GM23338 (cell line): Measurements from ENCODE around the gene TMEM217. TPM values are rescaled to one million over a fixed set of nuclear protein-coding genes. Genes with fewer than 3 reads are reported as not detected.

Source experiments
- ATAC-seq: fragments of 200-7000 bp; cut with Tn5 transposase; 3 replicates; pipeline ENCODE4 v1.9.1; 2020
- DNase-seq: peaks from one replicate; pipeline ENCODE4 v3.0.0-alpha.2; 2015; ENCODE audit warnings: low spot score
- H2AFZ ChIP-seq: fragments of 200-600 bp; sonication (generic); 2 replicates; pipeline ENCODE4 v1.8.0; 2016; ENCODE audit warnings: antibody characterized with exemption, mild to moderate bottlenecking, moderate library complexity
- H3F3A ChIP-seq: fragments of 200-600 bp; sonication (generic); replicated peaks from 2 replicates; pipeline ENCODE4 v1.8.0; 2017; ENCODE audit warnings: antibody characterized with exemption, mixed run types, low read depth
- H3K27ac ChIP-seq: fragments of 200-600 bp; sonication (generic); 2 replicates; pipeline ENCODE4 v1.6.1; 2016; ENCODE audit warnings: low read depth
- H3K27me3 ChIP-seq: fragments of 200-600 bp; sonication (generic); 2 replicates; pipeline ENCODE4 v1.8.0; 2016; ENCODE audit warnings: mild to moderate bottlenecking, mixed run types, moderate library complexity; ENCODE audit not compliant: insufficient read depth
- H3K36me3 ChIP-seq: fragments of 200-600 bp; sonication (generic); 2 replicates; pipeline ENCODE4 v1.8.0; 2016; ENCODE audit warnings: mild to moderate bottlenecking; ENCODE audit not compliant: insufficient read depth
- H3K4me1 ChIP-seq: fragments of 200-600 bp; sonication (generic); 2 replicates; pipeline ENCODE4 v1.8.0; 2016; ENCODE audit warnings: mild to moderate bottlenecking, moderate library complexity; ENCODE audit not compliant: insufficient read depth
- H3K4me2 ChIP-seq: fragments of 200-600 bp; sonication (generic); 2 replicates; pipeline ENCODE4 v1.7.1; 2017; ENCODE audit warnings: mixed run types
- H3K4me3 ChIP-seq: fragments of 200-600 bp; sonication (generic); 2 replicates; pipeline ENCODE4 v1.6.1; 2016; ENCODE audit warnings: mixed run types
- H3K79me2 ChIP-seq: fragments of 200-600 bp; sonication (generic); replicated peaks from 2 replicates; pipeline ENCODE4 v1.8.0; 2017; ENCODE audit warnings: mild to moderate bottlenecking; ENCODE audit not compliant: insufficient read depth
- H3K9me2 ChIP-seq: fragments of 200-600 bp; sonication (generic); 2 replicates; pipeline ENCODE4 v1.8.0; 2017; ENCODE audit not compliant: insufficient read depth
- H4K20me1 ChIP-seq: fragments of 200-600 bp; sonication (generic); replicated peaks from 2 replicates; pipeline ENCODE4 v1.8.0; 2017; ENCODE audit warnings: mild to moderate bottlenecking; ENCODE audit not compliant: insufficient read depth
- H3K27ac Mint-ChIP-seq: 2 replicates; pipeline ENCODE4 v1.8.0; 2020; ENCODE audit warnings: inconsistent platforms, mild to moderate bottlenecking, moderate library complexity, mixed read lengths
- H3K27me3 Mint-ChIP-seq: 3 replicates; pipeline ENCODE4 v1.8.0; 2022; ENCODE audit warnings: low read depth, mild to moderate bottlenecking, moderate library complexity, mixed read lengths, inconsistent platforms; ENCODE audit not compliant: insufficient read depth, poor library complexity
- H3K36me3 Mint-ChIP-seq: 3 replicates; pipeline ENCODE4 v1.8.0; 2021; ENCODE audit warnings: low read depth, mild to moderate bottlenecking, inconsistent platforms, moderate library complexity, mixed read lengths
- H3K4me1 Mint-ChIP-seq: 3 replicates; pipeline ENCODE4 v1.8.0; 2020; ENCODE audit warnings: mild to moderate bottlenecking, inconsistent platforms, mixed read lengths
- H3K4me3 Mint-ChIP-seq: 3 replicates; pipeline ENCODE4 v1.8.0; 2021; ENCODE audit warnings: moderate library complexity, mild to moderate bottlenecking, inconsistent platforms, mixed read lengths
- H3K9me3 Mint-ChIP-seq: 3 replicates; pipeline ENCODE4 v1.8.0; 2020; ENCODE audit warnings: moderate library complexity, mild to moderate bottlenecking, inconsistent platforms, mixed read lengths
- CREB1 ChIP-seq: fragments of 250-450 bp; sonication (Bioruptor Pico); IDR thresholded peaks from 2 replicates; pipeline ENCODE4 v1.5.0; 2020; ENCODE audit warnings: low read depth, mild to moderate bottlenecking, moderate library complexity
- EZH2 ChIP-seq: fragments of 200-600 bp; sonication (generic); IDR thresholded peaks from one replicate; pipeline ENCODE4 v1.8.0; 2017; ENCODE audit warnings: antibody characterized with exemption, mild to moderate bottlenecking, low read depth; ENCODE audit not compliant: unreplicated experiment
- EZH2phosphoT487 ChIP-seq: fragments of 200-600 bp; sonication (generic); IDR thresholded peaks from one replicate; pipeline ENCODE4 v1.8.1; 2018; ENCODE audit warnings: antibody characterized with exemption; ENCODE audit not compliant: unreplicated experiment
- JUNB ChIP-seq: IDR thresholded peaks from one replicate; pipeline ENCODE4 v1.6.1; 2016; ENCODE audit warnings: antibody characterized with exemption; ENCODE audit not compliant: unreplicated experiment
- NANOG ChIP-seq: IDR thresholded peaks from 2 replicates; pipeline ENCODE4 v1.6.1; 2016; ENCODE audit warnings: antibody characterized with exemption, borderline replicate concordance
- STAT1 ChIP-seq: IDR thresholded peaks from one replicate; pipeline ENCODE4 v1.6.1; 2016; ENCODE audit warnings: antibody characterized with exemption; ENCODE audit not compliant: unreplicated experiment
- ZNF114 ChIP-seq: fragments of 250-450 bp; sonication (Bioruptor Pico); IDR thresholded peaks from 2 replicates; pipeline ENCODE4 v1.5.0; 2020; ENCODE audit warnings: mild to moderate bottlenecking, moderate library complexity
- ZNF331 ChIP-seq: fragments of 250-450 bp; sonication (Bioruptor Pico); IDR thresholded peaks from 2 replicates; pipeline ENCODE4 v1.5.0; 2020; ENCODE audit warnings: low read depth, mild to moderate bottlenecking, moderate library complexity
- polyA plus RNA-seq: library from polyadenylated mRNA; unstranded; fragments of >200 nt; fragmentation: Nextera tagmentation; extraction: Ambion mirVana; gene quantifications from 2 replicates; pipeline ENCODE4 v1.2.1, GENCODE V29; 2016
- total RNA-seq: library from RNA; depleted of rRNA; stranded (reverse); fragments of >200 nt; shearing (Covaris generic); gene quantifications from 2 replicates; pipeline ENCODE4 v1.2.3, GENCODE V29; 2014
- TF ChIP-seq, protein P1 (sequence below): IDR thresholded peaks from one replicate; pipeline ENCODE4 v1.6.1; 2018; ENCODE audit warnings: antibody characterized with exemption; ENCODE audit not compliant: unreplicated experiment
- TF ChIP-seq, protein P2 (sequence below): fragments of 250-450 bp; sonication (Bioruptor Pico); IDR thresholded peaks from 2 replicates; pipeline ENCODE4 v1.5.0; 2020; ENCODE audit warnings: mild to moderate bottlenecking, moderate library complexity
- TF ChIP-seq, protein P3 (sequence below), 2 experiments: fragments of 200-600 bp in 1 of 2; sonication (generic) in 1 of 2; conservative IDR thresholded peaks; 2 replicates each; pipeline versions ENCODE4 v1.5.1 to v1.6.1; 2016 to 2017; ENCODE audit warnings: antibody characterized with exemption in 2 of 2, low read depth in 2 of 2, mild to moderate bottlenecking in 2 of 2, moderate library complexity in 1 of 2
- TF ChIP-seq, protein P4 (sequence below): IDR thresholded peaks from 2 replicates; pipeline ENCODE4 v1.6.1; 2016; ENCODE audit warnings: antibody characterized with exemption

The TMEM217 gene
- total and polyA plus RNA-seq, 2 experiments from 2014 or later: 1.3 TPM; not detected in 1

DNA sequence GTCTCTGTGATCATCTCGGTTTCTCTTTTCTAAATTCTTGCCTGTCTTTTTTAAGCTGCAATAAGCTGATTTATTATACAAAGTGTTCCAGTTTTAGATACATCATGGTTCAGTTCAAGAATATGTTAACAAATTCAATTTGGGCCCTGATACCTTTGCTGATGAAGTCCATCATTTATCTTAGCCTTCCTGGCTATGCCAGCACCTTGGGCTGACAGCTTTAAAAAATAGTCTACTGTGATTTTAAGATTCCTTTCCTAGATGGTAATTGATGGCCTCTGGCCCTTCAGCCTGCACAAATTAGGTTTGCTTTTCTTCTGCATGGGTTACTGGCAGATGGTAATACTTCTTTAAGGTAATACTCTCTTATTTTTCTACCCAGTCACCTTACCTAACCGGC lies 7.1 kb upstream of the TMEM217 start:
- peak overlapping the region; percentile 31; the same call in 1 of the 2 replicates for H3K4me3 ChIP-seq
- TF ChIP-seq, protein P1, sequence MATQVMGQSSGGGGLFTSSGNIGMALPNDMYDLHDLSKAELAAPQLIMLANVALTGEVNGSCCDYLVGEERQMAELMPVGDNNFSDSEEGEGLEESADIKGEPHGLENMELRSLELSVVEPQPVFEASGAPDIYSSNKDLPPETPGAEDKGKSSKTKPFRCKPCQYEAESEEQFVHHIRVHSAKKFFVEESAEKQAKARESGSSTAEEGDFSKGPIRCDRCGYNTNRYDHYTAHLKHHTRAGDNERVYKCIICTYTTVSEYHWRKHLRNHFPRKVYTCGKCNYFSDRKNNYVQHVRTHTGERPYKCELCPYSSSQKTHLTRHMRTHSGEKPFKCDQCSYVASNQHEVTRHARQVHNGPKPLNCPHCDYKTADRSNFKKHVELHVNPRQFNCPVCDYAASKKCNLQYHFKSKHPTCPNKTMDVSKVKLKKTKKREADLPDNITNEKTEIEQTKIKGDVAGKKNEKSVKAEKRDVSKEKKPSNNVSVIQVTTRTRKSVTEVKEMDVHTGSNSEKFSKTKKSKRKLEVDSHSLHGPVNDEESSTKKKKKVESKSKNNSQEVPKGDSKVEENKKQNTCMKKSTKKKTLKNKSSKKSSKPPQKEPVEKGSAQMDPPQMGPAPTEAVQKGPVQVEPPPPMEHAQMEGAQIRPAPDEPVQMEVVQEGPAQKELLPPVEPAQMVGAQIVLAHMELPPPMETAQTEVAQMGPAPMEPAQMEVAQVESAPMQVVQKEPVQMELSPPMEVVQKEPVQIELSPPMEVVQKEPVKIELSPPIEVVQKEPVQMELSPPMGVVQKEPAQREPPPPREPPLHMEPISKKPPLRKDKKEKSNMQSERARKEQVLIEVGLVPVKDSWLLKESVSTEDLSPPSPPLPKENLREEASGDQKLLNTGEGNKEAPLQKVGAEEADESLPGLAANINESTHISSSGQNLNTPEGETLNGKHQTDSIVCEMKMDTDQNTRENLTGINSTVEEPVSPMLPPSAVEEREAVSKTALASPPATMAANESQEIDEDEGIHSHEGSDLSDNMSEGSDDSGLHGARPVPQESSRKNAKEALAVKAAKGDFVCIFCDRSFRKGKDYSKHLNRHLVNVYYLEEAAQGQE: no peak
- TF ChIP-seq ZNF114 (CRISPR knock-in tag) (no peak), JUNB (no peak), EZH2phosphoT487 (no peak), NANOG (no peak), CREB1 (CRISPR knock-in tag) (no peak), STAT1 (no peak), EZH2 (no peak), ZNF331 (CRISPR knock-in tag) (no peak)
- TF ChIP-seq, protein P2, sequence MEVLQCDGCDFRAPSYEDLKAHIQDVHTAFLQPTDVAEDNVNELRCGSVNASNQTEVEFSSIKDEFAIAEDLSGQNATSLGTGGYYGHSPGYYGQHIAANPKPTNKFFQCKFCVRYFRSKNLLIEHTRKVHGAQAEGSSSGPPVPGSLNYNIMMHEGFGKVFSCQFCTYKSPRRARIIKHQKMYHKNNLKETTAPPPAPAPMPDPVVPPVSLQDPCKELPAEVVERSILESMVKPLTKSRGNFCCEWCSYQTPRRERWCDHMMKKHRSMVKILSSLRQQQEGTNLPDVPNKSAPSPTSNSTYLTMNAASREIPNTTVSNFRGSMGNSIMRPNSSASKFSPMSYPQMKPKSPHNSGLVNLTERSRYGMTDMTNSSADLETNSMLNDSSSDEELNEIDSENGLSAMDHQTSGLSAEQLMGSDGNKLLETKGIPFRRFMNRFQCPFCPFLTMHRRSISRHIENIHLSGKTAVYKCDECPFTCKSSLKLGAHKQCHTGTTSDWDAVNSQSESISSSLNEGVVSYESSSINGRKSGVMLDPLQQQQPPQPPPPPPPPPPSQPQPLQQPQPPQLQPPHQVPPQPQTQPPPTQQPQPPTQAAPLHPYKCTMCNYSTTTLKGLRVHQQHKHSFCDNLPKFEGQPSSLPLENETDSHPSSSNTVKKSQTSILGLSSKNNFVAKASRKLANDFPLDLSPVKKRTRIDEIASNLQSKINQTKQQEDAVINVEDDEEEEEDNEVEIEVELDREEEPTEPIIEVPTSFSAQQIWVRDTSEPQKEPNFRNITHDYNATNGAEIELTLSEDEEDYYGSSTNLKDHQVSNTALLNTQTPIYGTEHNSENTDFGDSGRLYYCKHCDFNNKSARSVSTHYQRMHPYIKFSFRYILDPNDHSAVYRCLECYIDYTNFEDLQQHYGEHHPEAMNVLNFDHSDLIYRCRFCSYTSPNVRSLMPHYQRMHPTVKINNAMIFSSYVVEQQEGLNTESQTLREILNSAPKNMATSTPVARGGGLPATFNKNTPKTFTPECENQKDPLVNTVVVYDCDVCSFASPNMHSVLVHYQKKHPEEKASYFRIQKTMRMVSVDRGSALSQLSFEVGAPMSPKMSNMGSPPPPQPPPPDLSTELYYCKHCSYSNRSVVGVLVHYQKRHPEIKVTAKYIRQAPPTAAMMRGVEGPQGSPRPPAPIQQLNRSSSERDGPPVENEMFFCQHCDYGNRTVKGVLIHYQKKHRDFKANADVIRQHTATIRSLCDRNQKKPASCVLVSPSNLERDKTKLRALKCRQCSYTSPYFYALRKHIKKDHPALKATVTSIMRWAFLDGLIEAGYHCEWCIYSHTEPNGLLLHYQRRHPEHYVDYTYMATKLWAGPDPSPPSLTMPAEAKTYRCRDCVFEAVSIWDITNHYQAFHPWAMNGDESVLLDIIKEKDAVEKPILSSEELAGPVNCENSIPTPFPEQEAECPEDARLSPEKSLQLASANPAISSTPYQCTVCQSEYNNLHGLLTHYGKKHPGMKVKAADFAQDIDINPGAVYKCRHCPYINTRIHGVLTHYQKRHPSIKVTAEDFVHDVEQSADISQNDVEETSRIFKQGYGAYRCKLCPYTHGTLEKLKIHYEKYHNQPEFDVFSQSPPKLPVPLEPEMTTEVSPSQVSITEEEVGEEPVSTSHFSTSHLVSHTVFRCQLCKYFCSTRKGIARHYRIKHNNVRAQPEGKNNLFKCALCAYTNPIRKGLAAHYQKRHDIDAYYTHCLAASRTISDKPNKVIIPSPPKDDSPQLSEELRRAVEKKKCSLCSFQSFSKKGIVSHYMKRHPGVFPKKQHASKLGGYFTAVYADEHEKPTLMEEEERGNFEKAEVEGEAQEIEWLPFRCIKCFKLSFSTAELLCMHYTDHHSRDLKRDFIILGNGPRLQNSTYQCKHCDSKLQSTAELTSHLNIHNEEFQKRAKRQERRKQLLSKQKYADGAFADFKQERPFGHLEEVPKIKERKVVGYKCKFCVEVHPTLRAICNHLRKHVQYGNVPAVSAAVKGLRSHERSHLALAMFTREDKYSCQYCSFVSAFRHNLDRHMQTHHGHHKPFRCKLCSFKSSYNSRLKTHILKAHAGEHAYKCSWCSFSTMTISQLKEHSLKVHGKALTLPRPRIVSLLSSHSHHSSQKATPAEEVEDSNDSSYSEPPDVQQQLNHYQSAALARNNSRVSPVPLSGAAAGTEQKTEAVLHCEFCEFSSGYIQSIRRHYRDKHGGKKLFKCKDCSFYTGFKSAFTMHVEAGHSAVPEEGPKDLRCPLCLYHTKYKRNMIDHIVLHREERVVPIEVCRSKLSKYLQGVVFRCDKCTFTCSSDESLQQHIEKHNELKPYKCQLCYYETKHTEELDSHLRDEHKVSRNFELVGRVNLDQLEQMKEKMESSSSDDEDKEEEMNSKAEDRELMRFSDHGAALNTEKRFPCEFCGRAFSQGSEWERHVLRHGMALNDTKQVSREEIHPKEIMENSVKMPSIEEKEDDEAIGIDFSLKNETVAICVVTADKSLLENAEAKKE (CRISPR knock-in tag): no peak
- TF ChIP-seq, protein P3, sequence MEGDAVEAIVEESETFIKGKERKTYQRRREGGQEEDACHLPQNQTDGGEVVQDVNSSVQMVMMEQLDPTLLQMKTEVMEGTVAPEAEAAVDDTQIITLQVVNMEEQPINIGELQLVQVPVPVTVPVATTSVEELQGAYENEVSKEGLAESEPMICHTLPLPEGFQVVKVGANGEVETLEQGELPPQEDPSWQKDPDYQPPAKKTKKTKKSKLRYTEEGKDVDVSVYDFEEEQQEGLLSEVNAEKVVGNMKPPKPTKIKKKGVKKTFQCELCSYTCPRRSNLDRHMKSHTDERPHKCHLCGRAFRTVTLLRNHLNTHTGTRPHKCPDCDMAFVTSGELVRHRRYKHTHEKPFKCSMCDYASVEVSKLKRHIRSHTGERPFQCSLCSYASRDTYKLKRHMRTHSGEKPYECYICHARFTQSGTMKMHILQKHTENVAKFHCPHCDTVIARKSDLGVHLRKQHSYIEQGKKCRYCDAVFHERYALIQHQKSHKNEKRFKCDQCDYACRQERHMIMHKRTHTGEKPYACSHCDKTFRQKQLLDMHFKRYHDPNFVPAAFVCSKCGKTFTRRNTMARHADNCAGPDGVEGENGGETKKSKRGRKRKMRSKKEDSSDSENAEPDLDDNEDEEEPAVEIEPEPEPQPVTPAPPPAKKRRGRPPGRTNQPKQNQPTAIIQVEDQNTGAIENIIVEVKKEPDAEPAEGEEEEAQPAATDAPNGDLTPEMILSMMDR (conservative IDR thresholded peaks at IDR 0.05; ENCODE audit: low read depth in 2 of 2): no peak
- TF ChIP-seq, protein P4, sequence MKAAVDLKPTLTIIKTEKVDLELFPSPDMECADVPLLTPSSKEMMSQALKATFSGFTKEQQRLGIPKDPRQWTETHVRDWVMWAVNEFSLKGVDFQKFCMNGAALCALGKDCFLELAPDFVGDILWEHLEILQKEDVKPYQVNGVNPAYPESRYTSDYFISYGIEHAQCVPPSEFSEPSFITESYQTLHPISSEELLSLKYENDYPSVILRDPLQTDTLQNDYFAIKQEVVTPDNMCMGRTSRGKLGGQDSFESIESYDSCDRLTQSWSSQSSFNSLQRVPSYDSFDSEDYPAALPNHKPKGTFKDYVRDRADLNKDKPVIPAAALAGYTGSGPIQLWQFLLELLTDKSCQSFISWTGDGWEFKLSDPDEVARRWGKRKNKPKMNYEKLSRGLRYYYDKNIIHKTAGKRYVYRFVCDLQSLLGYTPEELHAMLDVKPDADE: no peak
- DNase-seq (no peak), ATAC-seq (no peak)
- peak overlapping the region; percentile 60 for H3K4me2 ChIP-seq
- H2AFZ ChIP-seq: no peak overlapping the region
- peak overlapping the region; percentile 69 for H3K27ac Mint-ChIP-seq
- H3K27ac ChIP-seq: peak overlapping the region; percentile 39
- H3K4me1 Mint-ChIP-seq: peaks cover 58% of the 10 kb centered on the region
- 0 out of 2 replicates have a peak, but pooled peaks cover 3% of the 10 kb centered on the region for H3F3A ChIP-seq
- no peak overlapping the region for H3K4me3 Mint-ChIP-seq
- peaks cover 60% of the 10 kb centered on the region for H3K79me2 ChIP-seq
- no peaks in the 10 kb centered on the region for H3K9me2 ChIP-seq
- H3K4me1 ChIP-seq: peaks cover 33% of the 10 kb centered on the region
- no peaks in the 10 kb centered on the region for H3K9me3 Mint-ChIP-seq
- H3K36me3 Mint-ChIP-seq: peaks cover 9% of the 10 kb centered on the region; the same call in 2 of the 3 replicates
- H3K36me3 ChIP-seq: peaks cover 7% of the 10 kb centered on the region; the same call in 1 of the 2 replicates
- no peaks in the 10 kb centered on the region for H4K20me1 ChIP-seq
- H3K27me3 Mint-ChIP-seq: peaks cover 2% of the 10 kb centered on the region
- H3K27me3 ChIP-seq: no peaks in the 10 kb centered on the region
